Tongue (tissue), 2 donors: ENCODE results near the gene AKIRIN1. TPM values are rescaled to one million over a fixed set of nuclear protein-coding genes. Genes with fewer than 3 reads are reported as not detected.
A peak's percentile ranks its signal among the peaks of the same experiment; 100 is the strongest.
"Not testable (repeated sequence)": the region's sequence is repeated elsewhere in the genome, so short reads cannot be mapped to it uniquely, and the experiment has no call there.

Source experiments
- DNase-seq: peaks from one replicate; pipeline ENCODE4 v3.0.0-alpha.2; 2015
- total RNA-seq: library from RNA; depleted of rRNA; stranded (reverse); fragments of >200 nt; gene quantifications from one replicate; pipeline ENCODE4 v1.2.3, GENCODE V29; 2014

Gene AKIRIN1
- total RNA-seq, 1 donor from 2014 or later: 21.1 TPM

DNA sequence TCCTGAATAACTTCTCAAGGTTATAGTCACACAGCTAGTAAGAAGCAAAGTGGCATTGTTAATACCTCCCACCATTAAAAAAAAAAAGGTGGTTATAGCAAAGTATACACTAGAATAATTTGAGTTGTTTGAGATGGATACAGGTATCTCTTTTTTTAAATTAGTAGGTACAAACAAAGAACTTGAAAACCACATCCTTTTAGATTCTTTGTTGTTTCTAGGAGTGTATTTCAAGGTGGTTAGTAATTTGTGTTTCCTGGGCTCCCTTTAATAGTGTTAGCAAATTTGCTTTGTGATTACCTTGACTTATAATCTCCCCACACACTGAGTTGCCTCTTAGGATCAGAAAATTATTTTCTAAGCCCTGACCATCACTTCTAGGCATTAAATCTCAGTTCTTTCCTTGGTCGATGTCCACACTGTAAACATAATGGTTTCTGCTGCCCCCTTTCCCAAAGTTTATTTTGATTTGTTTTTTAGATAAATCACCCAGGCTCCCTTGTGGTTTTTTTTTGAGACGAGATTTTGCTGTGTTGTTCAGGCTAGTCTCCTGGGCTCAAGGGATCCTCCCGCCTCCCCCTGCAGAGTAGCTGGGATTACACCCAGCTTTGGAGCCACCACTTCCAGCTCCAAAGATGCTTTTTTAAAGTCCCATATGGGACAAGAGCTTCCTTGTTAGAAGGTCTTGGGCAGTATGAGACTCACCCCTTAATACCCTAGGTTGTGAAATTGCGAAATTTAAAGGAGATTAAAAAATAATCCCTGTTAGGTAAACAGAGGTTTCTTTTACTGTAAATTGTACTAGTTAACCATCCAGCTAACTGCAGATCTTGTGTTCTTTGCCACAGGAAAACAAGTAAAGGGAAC, 6.2 kb downstream of the AKIRIN1 start:
- DNase-seq: no peak

DNA sequence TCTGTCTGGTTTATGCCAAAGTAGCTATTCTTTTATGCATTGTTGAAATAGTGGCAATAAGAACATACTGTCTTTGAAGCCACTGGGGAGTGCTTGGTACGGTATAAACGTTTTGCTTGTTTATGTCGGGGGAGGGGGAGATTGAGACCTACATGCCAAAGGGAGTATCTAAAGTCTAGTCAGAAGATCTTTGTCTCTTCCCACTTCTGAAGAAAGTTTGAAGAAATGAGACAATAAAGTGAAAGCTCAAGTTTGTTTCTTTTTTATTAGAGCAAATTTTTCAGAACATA, 6.8 kb downstream of the AKIRIN1 start:
- no peak for DNase-seq

GRCh38 chr1:39001516-39002421, 10.7 kb downstream of the AKIRIN1 start:
- no peak for DNase-seq

DNA sequence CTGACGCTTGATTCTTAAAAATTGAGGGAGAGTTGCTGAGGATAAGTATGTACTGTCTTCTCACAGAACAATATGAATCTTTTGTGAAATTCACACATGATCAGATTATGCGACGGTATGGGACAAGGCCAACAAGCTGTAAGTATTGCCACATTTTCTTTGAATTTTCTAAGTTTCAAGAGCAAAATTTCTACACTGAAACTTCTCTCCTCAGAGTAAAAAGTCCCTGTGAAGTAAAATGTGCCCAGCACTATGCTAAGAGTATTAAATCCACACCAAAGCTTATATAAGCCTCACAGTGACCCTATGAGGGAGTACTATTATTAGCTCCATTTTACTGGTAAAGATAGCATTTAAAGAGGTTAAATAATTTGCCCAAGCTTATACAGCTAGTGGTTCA, 12.2 kb downstream of the AKIRIN1 start:
- no peak for DNase-seq

DNA sequence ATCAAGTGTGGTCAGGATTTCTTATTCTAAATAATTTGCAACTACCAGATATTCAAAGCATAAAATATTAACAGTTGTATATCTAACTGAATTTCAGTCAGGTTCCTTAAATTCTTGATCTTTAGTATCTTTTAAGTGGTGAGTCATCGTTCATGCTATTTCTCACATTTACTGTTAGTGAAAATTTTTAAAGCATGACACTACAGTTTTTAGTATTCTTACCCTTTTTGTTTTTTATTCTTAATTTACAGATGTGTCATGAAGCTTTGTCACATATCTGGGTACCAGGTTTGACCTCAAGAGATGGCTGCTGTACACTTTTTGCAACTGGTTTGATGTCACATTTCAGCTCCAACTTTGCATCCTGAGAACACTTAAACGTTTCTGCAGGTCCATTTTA, 12.7 kb downstream of the AKIRIN1 start:
- no peak for DNase-seq

DNA sequence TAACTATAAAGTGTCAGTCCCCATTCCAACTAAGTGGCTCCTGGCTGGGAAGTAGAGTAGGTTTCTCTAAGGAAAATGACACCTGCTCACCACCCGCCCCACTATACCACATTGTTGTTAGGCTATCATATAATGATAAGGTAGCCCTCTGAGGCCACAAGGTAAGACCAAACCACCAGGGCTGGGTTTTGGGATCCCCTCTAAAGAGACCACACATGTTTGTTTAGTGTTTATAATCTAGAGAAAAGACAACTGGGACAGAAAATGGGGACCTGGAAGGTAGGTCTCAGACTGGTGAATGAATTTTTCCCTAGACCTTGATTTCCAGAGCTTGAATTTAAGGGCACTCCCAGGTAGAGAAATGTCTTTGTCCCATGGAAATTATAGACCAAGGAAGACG, 15.2 kb downstream of the AKIRIN1 start:
- no peak for DNase-seq

DNA sequence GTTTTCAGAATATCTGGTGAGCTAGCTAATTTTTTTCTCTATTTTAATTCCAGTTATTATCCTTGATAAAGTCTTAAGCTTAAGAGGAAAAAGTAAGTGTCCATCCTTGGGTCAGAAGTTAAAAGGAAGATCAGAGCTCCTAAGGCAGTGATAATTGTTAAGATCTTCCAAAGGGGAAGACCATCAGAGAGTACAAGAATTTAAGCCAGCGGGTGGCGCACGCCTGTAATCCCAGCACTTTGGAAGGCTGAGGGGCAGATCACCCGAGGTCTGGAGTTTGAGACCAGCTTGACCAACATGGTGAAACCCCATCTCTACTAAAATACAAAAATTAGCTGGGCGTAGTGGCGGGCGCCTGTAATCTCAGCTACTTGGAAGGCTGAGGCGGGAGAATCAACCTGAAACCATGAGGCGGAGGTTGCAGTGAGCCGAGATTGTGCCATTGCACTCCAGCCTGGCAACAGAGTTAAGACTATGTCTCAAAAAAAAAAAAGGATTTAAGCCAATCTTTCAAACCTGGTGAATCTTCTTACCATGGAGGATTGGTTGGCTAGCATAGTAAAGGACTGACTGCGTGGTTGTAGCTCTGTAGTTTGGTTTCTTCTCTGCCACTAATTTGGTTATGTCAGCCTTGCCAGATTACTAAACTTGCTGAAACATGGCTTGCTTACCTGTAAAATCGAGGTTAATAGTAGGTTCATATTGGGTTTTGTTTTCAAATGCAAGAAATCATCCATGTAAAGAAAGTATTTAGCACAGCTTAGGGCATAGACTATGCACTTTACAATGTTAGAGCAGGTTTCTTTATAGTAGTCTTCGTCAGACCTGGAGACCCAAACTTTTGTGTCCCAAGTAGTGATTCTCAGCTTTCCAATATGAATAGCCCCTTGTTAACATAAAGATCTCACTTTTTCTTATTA, 15.9 kb downstream of the AKIRIN1 start:
- no peak for DNase-seq

DNA sequence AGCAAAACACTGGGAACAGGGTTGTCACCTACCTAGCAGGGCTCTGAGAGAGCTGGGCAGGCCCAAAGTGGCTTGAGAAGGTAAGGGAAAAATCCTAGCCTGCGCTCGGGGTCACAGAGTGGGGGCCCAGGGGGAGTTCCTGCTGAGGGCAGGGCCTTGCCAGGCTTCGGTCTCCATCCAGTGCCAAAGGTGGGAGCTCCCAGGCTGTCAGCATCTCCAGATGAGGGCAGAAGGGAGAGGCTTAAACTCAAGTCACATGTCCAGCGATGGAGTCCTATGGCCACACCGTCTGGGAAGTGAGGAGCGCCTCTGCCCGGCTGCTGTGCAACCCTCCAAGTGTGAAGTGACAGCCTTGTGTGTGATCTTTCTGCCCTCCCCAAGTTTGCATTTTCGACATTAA, 23.9 kb downstream of the AKIRIN1 start:
- not testable (repeated sequence) for DNase-seq

DNA sequence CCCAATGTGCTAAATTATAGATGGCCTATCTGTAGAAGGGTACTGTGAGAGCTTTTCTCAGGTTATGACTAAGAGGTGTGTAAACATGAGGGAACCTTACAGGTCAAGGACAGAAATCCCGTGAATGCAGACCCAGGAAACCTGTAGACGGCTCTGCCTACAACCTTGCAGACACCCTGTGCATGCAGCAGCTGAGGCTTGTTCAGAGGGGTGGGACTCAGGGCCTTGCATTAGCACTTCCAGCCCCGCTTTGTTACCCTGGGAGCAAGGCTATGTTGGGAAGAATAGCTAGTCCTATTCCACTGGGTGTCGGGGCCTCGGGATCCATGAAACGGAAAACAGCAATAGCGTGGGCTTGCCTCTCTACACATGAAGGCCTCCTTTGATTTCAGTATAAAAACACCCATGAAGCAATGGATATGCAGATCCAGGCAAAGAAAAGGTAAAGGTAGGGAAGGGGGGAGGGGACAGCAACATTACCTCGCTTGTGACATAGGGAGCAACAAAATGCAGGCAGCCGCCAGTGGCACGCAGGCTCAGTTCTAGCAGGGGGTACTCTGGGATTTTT, 25.6 kb downstream of the AKIRIN1 start:
- no peak for DNase-seq

- DNase-seq: no peak
Measured at GRCh38 chr1:39017266-39017665, 26.2 kb downstream of the AKIRIN1 start.

GRCh38 chr1:39020494-39020893, 29.4 kb downstream of the AKIRIN1 start:
- not testable (repeated sequence) for DNase-seq

DNA sequence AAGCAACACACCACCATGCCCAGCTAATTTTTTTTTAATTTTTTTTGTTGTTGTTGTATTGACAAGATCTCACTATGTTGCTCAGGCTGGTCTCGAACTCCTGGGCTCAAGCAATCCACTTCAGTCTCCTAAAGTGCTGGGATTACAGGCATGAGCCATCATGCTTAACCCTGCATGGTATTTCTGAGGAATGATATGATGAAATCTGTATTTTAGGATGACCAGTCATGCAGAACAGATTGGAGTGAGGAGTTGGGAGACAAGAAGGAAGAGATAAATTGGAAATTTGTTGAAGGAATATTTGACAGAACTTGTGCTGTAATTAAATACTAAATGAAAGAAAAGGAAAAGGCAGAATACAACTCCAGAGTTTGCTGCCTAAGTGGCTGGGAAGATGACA, 30.4 kb downstream of the AKIRIN1 start:
- DNase-seq: no peak

GRCh38 chr1:39023140-39023539, 32.1 kb downstream of the AKIRIN1 start:
- no peak for DNase-seq

GRCh38 chr1:39026051-39026865, 35.2 kb downstream of the AKIRIN1 start, which contains the start of gene NDUFS5:
Gene NDUFS5, plus strand, starts transcription at chr1:39026350. Its CDS starts 2,375 bp downstream, at chr1:39028725.
- DNase-seq: peak; percentile 96

DNA sequence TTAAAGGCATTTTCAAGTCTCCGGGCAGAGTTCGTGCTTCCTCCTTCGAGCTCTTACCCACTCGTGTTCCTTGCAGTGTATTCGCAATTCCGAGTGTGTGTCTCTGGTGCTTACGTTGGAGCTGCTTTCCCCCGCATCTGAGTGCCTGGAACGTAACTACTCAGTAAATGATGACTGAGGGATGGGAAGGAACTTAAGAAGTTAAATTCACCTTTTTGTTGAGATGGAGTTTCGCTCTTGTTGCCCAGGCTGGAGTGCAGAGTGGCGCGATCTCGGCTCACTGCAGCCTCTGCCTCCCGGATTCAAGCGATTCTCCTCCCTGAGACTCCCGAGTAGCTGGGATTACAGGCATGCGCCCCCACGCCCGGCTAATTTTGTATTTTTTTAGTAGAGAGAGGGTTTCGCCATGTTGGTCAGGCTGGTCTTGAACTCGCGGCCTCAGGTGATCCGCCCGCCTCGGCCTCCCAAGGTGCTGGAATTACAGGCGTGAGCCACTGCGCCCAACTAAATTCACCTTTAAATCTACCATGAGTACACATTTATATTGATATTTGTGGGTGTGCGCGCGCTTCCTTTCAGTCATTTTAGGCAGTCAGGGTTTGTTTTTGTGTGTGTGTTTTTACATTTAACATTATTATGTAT, 35.9 kb downstream of the AKIRIN1 start:
- no peak for DNase-seq

DNA sequence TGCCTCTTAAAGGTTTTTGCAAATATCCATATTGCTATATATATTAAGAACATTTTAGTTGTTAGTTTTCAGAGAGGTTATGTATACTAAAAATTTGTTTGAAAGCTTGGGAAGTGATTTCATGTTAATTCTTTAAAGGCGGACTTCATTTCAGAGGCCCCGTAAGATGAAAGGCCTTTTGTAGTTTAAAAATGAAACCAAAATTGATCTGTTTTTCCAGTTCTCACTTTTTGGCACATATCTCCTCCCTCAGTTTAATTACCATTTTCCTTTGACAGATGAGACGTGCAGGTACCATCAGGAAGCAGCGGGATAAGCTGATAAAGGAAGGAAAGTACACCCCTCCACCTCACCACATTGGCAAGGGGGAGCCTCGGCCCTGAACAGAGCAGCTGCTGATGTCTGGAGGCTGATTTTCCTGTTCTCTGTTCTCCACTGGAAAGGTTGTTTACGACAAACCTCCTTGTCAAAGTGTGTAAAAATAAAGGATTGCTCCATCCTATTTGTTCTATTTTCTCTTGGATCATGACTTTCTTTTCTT, 43.1 kb downstream of the AKIRIN1 start:
- DNase-seq: no peak

DNA sequence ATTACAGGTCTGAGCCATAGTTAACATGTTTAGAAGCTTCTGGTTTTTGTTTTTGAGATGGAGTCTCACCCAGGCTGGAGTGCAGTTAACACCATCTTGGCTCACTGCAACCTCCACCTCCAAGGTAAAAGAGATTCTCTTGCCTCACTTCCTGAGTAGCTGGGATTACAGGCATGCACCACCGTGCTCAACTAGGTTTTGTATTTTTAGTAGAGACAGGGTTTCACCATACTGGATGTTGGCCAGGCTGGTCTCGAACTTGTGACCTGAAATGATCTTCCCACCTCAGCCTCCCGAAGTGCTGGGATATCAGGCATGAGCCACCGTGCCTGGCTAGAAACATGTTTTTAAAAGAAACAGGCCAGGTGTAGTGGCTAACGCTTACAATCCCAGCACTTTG, 45.6 kb downstream of the AKIRIN1 start:
- DNase-seq: no peak

DNA sequence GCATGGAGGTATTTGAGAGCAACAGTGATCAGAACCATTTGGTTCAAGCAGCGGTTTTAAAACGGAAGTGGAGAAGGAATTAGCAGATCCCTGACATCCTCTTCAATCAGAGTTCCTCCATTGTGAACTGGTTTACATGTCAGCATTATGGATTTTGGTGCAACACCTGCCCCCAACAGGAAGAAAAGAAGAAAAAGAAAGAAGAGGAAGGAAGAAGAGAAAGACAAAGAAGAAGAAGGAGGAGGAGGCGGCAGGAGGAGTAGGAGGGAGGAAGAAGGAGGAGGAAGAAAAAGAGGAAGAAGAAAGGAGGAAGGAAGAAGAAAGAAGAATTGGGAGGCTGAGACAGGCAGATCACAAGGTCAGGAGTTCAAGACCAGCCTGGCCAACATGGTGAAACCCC, 52.4 kb downstream of the AKIRIN1 start:
- DNase-seq: no peak

DNA sequence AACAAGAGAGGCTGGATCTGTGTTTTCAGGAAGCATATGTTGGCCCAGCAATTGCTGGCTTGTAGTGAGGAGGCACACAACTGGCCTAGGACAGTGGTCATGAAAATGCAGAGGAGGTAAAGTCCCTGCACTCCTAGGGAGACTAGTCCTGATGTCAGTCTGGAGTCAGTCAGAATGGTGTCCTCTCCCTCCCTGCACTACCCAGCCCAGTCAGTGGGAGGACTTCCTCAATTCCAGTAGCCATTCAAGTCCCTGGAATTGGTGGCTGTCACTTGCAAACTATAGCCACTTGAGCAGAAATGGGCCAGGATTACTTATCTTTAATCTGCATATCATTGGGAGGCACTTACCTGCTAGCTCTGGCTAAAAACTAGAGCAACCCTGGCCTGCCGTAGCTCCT, 53.7 kb downstream of the AKIRIN1 start:
- DNase-seq: no peak

DNA sequence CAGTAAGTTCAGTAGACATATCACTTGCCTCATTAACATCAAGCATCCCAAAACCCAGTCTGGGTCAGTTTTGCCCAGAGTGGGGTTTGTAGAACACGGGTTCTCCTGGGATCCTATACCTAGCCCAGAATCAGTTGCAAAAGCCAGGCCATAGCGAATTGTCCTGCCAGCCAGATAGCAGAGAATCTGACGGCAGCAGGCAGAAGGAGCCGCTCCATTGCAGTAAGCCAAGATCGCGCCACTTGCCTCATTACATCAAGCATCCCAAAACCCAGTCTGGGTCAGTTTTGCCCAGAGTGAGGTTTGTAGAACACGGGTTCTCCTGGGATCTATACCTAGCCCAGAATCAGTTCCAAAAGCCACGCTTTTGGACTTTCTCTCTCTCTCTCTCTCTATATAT, 54.2 kb downstream of the AKIRIN1 start:
- DNase-seq: no peak
